ACC112 (cell line): ENCODE results near the gene ABCG1.

Experiments used
- H2AFZ ChIP-seq: fragments of 200-600 bp; sonication (generic); one replicate; pipeline ENCODE4 v1.6.0; 2017; ENCODE audit warnings: antibody characterized with exemption, low read length; ENCODE audit not compliant: unreplicated experiment
- H3K27ac ChIP-seq: fragments of 200-600 bp; sonication (generic); 2 replicates; pipeline ENCODE4 v1.5.1; 2014; ENCODE audit warnings: low read depth, mild to moderate bottlenecking, antibody characterized with exemption, low read length, moderate library complexity
- H3K27me3 ChIP-seq: fragments of 200-600 bp; sonication (generic); 2 replicates; pipeline ENCODE4 v1.6.1; 2014; ENCODE audit warnings: mild to moderate bottlenecking, antibody characterized with exemption, low read length, moderate library complexity, mixed read lengths; ENCODE audit not compliant: insufficient read depth
- H3K36me3 ChIP-seq: fragments of 200-600 bp; sonication (generic); 2 replicates; pipeline ENCODE4 v1.6.1; 2016; ENCODE audit warnings: mild to moderate bottlenecking, antibody characterized with exemption, low read length, moderate library complexity, mixed read lengths; ENCODE audit not compliant: insufficient read depth
- H3K4me1 ChIP-seq: fragments of 200-600 bp; sonication (generic); one replicate; pipeline ENCODE4 v1.6.1; 2016; ENCODE audit warnings: low read length, mixed read lengths; ENCODE audit not compliant: insufficient read depth, unreplicated experiment, control insufficient read depth
- H3K4me3 ChIP-seq: fragments of 200-600 bp; sonication (generic); 2 replicates; pipeline ENCODE4 v1.5.1; 2014; ENCODE audit warnings: mild to moderate bottlenecking, low read depth, low read length
- H3K79me2 ChIP-seq: fragments of 200-600 bp; sonication (generic); one replicate; pipeline ENCODE4 v1.6.0; 2016; ENCODE audit warnings: low read length; ENCODE audit not compliant: control insufficient read depth, unreplicated experiment, insufficient read depth

The ABCG1 gene

DNA sequence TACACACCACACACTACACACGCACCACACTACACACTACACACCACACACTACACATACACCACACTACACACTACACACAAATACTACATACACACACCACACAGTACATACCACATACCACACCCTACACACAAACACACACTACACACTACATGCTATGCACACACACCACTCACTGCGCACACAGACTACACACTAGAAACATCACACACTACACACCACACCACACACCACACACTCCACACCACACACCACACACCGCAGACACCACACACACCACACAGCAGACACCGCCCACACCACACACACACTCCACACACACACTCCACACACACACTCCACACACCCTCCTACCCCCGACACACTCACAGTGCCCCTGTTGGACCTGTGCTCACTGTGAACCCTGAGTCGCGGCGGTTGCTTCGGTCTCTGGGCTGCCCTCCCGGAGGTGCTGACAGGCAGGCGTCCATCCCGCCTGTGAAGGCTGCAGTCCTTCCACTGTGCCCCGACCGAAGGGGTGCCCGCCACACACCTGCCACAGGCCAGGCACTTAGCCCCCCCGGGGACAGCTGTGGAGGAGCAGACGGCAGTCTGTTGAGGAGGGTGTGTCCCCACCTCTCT lies 74.8 kb downstream of the ABCG1 start:
- Histone ChIP-seq H3K27ac (no peak overlapping the region), H2AFZ (no peak overlapping the region), H3K4me1 (no peaks in the 10 kb centered on the region), H3K4me3 (no peak overlapping the region), H3K36me3 (no peaks in the 10 kb centered on the region), H3K27me3 (peaks cover 31% of the 10 kb centered on the region), H3K79me2 (no peaks in the 10 kb centered on the region)

DNA sequence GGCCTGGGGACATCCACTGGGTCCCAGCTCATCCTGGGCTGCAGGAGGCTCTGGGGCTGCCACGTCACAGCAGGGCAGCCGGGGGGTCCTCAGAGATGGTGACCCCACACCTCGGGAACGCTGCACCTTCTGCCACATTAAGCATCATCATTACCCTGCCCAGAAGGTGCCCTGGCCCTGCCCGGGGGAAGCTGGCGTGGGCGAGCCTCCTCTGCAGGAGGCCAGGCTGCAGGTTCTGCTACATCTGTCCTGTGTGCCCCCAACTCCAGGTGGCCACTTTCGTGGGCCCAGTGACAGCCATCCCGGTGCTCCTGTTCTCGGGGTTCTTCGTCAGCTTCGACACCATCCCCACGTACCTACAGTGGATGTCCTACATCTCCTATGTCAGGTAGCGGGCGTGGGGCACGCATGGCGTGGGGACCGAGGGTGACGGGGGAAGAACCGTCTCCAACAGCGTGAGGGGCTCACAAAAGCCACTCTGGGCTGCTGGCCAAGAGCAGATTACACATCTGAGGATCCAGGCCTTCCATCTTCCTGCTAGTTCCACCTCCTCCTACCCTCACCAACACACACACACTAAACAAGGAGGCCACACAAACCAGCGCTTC lies 75.4 kb downstream of the ABCG1 start:
- Histone ChIP-seq H3K4me3 (no peak overlapping the region), H3K27me3 (peaks cover 37% of the 10 kb centered on the region), H3K27ac (no peak overlapping the region), H2AFZ (no peak overlapping the region), H3K36me3 (no peaks in the 10 kb centered on the region), H3K79me2 (no peaks in the 10 kb centered on the region), H3K4me1 (no peaks in the 10 kb centered on the region)

DNA sequence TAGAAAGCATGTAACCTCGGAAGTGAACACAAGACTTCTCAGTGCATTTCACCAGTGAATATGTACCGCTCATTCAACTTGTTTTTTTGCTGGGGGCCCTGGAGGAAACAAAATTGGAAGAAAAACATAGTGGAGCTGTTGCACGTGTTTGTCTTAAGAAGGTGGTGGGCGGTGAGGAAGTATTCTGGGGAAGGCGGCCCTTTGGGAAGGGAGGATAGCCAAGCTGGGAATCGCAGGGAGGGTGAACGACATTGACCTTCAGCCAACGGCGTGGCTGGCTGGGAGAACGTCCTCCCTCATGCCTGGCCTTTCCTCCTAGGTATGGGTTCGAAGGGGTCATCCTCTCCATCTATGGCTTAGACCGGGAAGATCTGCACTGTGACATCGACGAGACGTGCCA lies 76.9 kb downstream of the ABCG1 start:
- Histone ChIP-seq H3K36me3 (no peaks in the 10 kb centered on the region), H3K27ac (no peak overlapping the region), H2AFZ (no peak overlapping the region), H3K4me3 (no peak overlapping the region), H3K4me1 (no peaks in the 10 kb centered on the region), H3K27me3 (peaks cover 49% of the 10 kb centered on the region), H3K79me2 (no peaks in the 10 kb centered on the region)

DNA sequence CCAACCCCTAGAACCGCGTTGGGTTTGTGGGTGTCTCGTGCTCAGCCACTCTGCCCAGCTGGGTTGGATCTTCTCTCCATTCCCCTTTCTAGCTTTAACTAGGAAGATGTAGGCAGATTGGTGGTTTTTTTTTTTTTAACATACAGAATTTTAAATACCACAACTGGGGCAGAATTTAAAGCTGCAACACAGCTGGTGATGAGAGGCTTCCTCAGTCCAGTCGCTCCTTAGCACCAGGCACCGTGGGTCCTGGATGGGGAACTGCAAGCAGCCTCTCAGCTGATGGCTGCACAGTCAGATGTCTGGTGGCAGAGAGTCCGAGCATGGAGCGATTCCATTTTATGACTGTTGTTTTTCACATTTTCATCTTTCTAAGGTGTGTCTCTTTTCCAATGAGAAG lies 77.6 kb downstream of the ABCG1 start:
- no peaks in the 10 kb centered on the region for H3K4me1 ChIP-seq
- no peak overlapping the region for H3K4me3 ChIP-seq
- no peaks in the 10 kb centered on the region for H3K79me2 ChIP-seq
- no peaks in the 10 kb centered on the region for H3K36me3 ChIP-seq
- H2AFZ ChIP-seq: no peak overlapping the region
- H3K27ac ChIP-seq: no peak overlapping the region
- H3K27me3 ChIP-seq: peaks cover 56% of the 10 kb centered on the region

DNA sequence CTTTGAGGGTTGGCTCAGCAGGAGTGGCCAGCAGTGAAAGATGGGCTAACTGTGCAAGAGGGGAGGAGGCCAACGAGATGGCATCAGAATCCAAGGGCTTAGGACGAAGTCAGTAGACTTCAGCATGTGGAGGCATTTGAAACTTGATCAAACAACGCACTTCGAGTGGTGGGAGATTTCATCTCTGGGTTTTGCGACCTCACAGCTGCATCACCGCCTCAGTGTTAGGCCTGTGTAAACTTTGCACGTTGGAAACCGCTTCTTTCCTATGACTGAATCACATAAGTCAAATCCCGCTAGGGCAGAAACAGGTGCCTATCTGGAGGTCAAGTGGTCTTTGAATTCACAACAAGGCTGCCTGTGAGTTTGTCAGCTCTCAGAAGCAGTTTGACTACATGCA lies 78.4 kb downstream of the ABCG1 start:
- no peak overlapping the region for H3K4me3 ChIP-seq
- H3K4me1 ChIP-seq: no peaks in the 10 kb centered on the region
- no peak overlapping the region for H2AFZ ChIP-seq
- no peak overlapping the region for H3K27ac ChIP-seq
- peaks cover 57% of the 10 kb centered on the region for H3K27me3 ChIP-seq
- H3K79me2 ChIP-seq: no peaks in the 10 kb centered on the region
- no peaks in the 10 kb centered on the region for H3K36me3 ChIP-seq

DNA sequence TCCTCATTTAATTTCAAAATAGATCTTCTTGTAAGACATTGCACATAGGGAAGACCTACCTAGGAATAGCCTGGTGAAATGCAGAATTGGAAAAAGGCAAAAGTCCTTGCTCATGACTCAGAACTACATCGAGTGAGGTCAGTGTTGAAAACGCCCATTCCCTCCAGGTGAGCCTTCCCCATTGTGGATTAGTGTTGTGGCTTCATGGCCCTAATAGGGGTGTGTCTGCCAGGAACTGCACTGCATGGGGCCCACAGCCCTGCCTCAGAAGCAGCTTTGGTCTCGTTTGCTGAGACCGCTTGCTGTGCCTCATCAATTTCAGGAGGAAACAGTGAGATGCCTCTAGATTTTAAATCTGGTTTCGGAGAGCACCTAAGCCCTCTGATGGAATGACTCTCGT lies 79.3 kb downstream of the ABCG1 start:
- Histone ChIP-seq H2AFZ (no peak overlapping the region), H3K27me3 (peaks cover 64% of the 10 kb centered on the region), H3K36me3 (no peaks in the 10 kb centered on the region), H3K79me2 (no peaks in the 10 kb centered on the region), H3K27ac (no peak overlapping the region), H3K4me1 (no peaks in the 10 kb centered on the region), H3K4me3 (no peak overlapping the region)

DNA sequence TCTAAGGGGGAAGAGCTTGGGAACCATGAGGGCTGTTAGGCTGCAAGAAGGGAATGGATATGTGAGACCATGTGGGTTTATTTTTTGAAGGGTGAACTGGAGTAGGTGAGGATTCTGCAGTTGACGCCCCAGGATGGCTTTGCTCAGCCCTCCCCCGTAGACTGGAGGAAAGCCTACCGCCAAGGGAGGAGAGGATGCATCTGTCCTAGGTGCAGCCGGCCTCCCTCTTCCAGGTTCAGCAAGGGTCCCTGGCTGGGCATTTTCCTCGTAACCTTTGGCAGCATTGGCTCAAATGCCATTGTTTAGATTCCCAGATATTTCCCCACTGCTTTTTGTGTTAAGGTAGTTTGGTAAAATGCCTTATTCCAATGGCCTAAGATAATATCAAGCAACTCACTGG lies 79.7 kb downstream of the ABCG1 start:
- no peaks in the 10 kb centered on the region for H3K36me3 ChIP-seq
- H2AFZ ChIP-seq: no peak overlapping the region
- peaks cover 68% of the 10 kb centered on the region for H3K27me3 ChIP-seq
- no peaks in the 10 kb centered on the region for H3K4me1 ChIP-seq
- no peak overlapping the region for H3K4me3 ChIP-seq
- H3K79me2 ChIP-seq: no peaks in the 10 kb centered on the region
- H3K27ac ChIP-seq: no peak overlapping the region

DNA sequence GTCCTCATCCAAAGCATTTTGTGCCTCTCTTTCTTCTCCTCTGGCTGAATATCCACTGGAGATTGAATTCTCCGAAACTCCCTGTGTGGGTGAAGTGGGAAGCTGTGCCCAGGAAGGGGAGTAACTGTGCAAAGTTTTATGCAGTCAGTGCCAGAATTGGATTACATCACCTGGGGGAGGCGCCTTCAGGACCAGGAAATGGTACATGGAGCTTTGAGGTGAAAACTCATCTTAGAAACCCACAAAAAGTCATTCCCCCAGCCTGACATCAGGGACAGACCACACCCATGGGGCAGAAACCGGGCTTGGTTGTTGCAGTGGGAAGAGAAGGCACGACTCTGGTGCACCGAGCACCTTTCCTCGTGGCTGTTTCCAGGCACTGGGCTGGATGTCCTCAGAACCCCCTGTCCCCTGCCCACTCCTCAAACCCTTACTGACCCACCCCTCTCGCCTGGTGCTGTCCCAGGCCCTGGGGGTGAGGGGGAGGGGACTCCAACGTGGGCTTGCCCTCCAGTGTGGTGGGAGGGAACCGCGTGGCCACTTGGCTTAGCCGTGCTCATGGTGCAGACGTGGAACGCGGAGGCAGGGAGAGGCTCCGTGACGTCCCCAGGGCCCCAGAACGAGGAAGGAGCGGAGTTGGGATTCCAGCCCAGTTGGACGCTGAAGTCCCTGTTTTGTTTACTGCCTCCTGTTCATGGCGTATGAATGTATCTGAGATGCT lies 80.5 kb downstream of the ABCG1 start:
- Histone ChIP-seq H3K27me3 (peaks cover 76% of the 10 kb centered on the region), H3K36me3 (no peaks in the 10 kb centered on the region), H3K27ac (no peak overlapping the region), H3K4me1 (no peaks in the 10 kb centered on the region), H3K79me2 (no peaks in the 10 kb centered on the region), H2AFZ (no peak overlapping the region), H3K4me3 (no peak overlapping the region)

DNA sequence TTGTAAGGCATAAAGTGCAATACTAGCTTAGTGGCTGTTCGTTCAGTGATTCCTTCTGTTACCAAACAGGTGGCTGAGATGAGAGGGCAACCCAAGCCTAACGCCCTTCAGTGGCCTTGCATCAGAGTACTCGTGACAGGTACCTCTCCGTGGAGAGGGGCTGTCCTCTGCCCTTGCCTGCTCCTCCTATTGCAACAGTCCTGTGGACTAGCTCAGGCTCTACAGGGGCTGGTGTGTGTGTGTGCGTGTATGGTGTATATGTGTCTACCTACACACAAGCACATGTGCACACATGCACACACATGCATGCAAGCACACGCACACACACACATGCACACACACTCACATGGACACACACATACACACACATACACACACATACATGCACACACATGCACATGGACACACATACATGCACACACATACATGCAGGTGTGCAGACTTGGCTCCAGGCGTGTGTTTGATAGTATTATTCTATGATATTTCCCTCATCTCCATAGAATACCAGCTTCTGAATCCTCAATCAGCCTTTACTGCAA lies 81.2 kb downstream of the ABCG1 start:
- Histone ChIP-seq H3K79me2 (no peaks in the 10 kb centered on the region), H3K27me3 (peaks cover 81% of the 10 kb centered on the region), H3K4me3 (no peak overlapping the region), H3K36me3 (no peaks in the 10 kb centered on the region), H2AFZ (no peak overlapping the region), H3K27ac (no peak overlapping the region), H3K4me1 (no peaks in the 10 kb centered on the region)

DNA sequence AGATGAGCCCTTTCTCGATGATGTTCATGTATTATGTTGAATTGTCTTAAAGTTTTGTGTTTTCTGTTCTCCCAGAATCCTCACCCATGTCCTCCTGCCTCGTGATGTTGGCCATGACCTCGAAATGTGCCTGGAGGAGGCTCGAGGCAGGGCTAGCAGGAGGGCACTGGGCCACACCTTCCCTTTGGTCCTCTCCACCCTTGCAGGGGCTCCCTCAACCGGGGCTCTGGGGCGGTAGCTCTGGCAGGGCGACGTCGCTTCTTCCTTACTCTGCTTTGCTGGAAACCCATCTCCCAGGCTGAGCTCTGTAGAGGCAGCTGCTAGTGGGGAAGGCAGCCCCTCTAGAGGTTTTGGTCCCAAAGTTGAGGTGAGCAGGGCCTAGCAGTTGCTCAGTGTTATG lies 82.0 kb downstream of the ABCG1 start:
- Histone ChIP-seq H2AFZ (no peak overlapping the region), H3K27me3 (peaks cover 74% of the 10 kb centered on the region), H3K4me3 (no peak overlapping the region), H3K79me2 (no peaks in the 10 kb centered on the region), H3K4me1 (no peaks in the 10 kb centered on the region), H3K27ac (no peak overlapping the region), H3K36me3 (no peaks in the 10 kb centered on the region)
